Panc1 (cell line): ENCODE measurements around the gene SNX13. TPM values are rescaled to one million over a fixed set of nuclear protein-coding genes. Genes with fewer than 3 reads are reported as not detected.

Experiments
- ATAC-seq: fragments of 200-7000 bp; cut with Tn5 transposase; 2 replicates; pipeline ENCODE4 v1.9.1; 2020; ENCODE audit warnings: mild to moderate bottlenecking, moderate library complexity
- BruUV-seq: library from RNA; stranded (reverse); fragments of 400-500 nt; replicated peaks from 2 replicates; lab custom pipeline; 2021; lab: Mats Ljungman, UMichigan
- CTCF ChIA-PET: fragments of 300-600 bp; sonication (Branson Sonifier 250); formaldehyde crosslinking; loops from one replicate; lab custom pipeline; 2022; ENCODE audit warnings: antibody characterized with exemption; lab: Charles Lee
- POLR2A ChIA-PET: fragments of 300-600 bp; sonication (Branson Sonifier 250); formaldehyde crosslinking; loops from one replicate; lab custom pipeline; 2022; ENCODE audit warnings: antibody characterized with exemption; lab: Charles Lee
- DNase-seq: peaks from one replicate; pipeline ENCODE4 v3.0.0-alpha.2; 2010; ENCODE audit warnings: low read depth, low spot score
- H3K27ac ChIP-seq: 2 replicates; pipeline ENCODE4 v1.5.1; 2011; ENCODE audit warnings: mild to moderate bottlenecking, low read length, inconsistent platforms
- H3K27me3 ChIP-seq: fragments of 200-500 bp; sonication (Bioruptor generic); 2 replicates; pipeline ENCODE4 v1.6.0; 2014; ENCODE audit warnings: low read length, inconsistent platforms; ENCODE audit not compliant: control insufficient read depth, insufficient read depth
- H3K36me3 ChIP-seq: fragments of 200-500 bp; sonication (Bioruptor generic); 2 replicates; pipeline ENCODE4 v1.5.1; 2014; ENCODE audit warnings: inconsistent platforms, mild to moderate bottlenecking, low read length, moderate library complexity; ENCODE audit not compliant: control insufficient read depth, insufficient read depth
- H3K4me1 ChIP-seq: 2 replicates; pipeline ENCODE4 v1.5.1; 2011; ENCODE audit warnings: inconsistent platforms, mild to moderate bottlenecking, low read length, moderate library complexity; ENCODE audit not compliant: control insufficient read depth, insufficient read depth
- H3K4me3 ChIP-seq, 2 experiments: 2 replicates each; pipeline ENCODE4 v1.5.1; 2011 to 2012; ENCODE audit warnings: low read depth in 2 of 2, low read length in 2 of 2, mild to moderate bottlenecking in 2 of 2, inconsistent platforms in 1 of 2, moderate library complexity in 1 of 2
- H3K9me3 ChIP-seq: fragments of 200-500 bp; sonication (Bioruptor generic); 2 replicates; pipeline ENCODE4 v1.5.1; 2014; ENCODE audit warnings: low read depth, mild to moderate bottlenecking, inconsistent platforms, low read length, moderate library complexity; ENCODE audit not compliant: control insufficient read depth, insufficient read depth
- CTCF ChIP-seq: fragments of 450-650 bp; IDR thresholded peaks from 2 replicates; pipeline ENCODE4 v1.5.1; 2017; ENCODE audit warnings: mild to moderate bottlenecking
- POLR2AphosphoS5 ChIP-seq: IDR thresholded peaks from 2 replicates; pipeline ENCODE4 v1.6.1; 2012; ENCODE audit warnings: mild to moderate bottlenecking, low read depth, low read length, moderate library complexity
- REST ChIP-seq, 2 experiments: IDR thresholded peaks; 2 replicates each; pipeline ENCODE4 v1.6.1; 2011 to 2012; ENCODE audit warnings: low read depth in 2 of 2, control low read depth in 1 of 2, low read length in 1 of 2, mild to moderate bottlenecking in 1 of 2, moderate library complexity in 1 of 2; ENCODE audit not compliant: insufficient read depth in 1 of 2
- SIN3A ChIP-seq: IDR thresholded peaks from 2 replicates; pipeline ENCODE4 v1.6.1; 2012; ENCODE audit warnings: low read depth, mild to moderate bottlenecking, low read length, moderate library complexity, borderline replicate concordance; ENCODE audit not compliant: insufficient read depth
- TCF7L2 ChIP-seq: IDR thresholded peaks from 2 replicates; pipeline ENCODE4 v1.6.1; 2011; ENCODE audit warnings: mild to moderate bottlenecking, low read depth, low read length, inconsistent platforms
- in situ Hi-C: cut with HindIII; loops from 2 replicates; pipeline ENCODE4 v1.10.0; 2016; ENCODE audit warnings: low sequenced_read_pairs, low pct_unique_long_range_greater_than_20kb
- intact Hi-C: fragments of 100-400 bp; cut with micrococcal nuclease; formaldehyde crosslinking; loops from one replicate; pipeline ENCODE4 v1.10.0; 2022; ENCODE audit not compliant: unreplicated experiment
- total RNA-seq: library from RNA; stranded (reverse); gene quantifications from one replicate; pipeline ENCODE4 v1.2.1, GENCODE V29; 2021; ENCODE audit not compliant: unreplicated experiment

SNX13 gene
- total RNA-seq, 1 experiment from 2014 or later = 53.3 TPM

- in situ Hi-C loops = no loop called here
- Histone ChIP-seq H3K27me3 (no peaks in the 10 kb centered on the region; the same call in 1 of the 2 replicates), H3K4me1 (no peaks in the 10 kb centered on the region), H3K27ac (no peak overlapping the region), H3K9me3 (no peaks in the 10 kb centered on the region), H3K4me3 (no peak overlapping the region), H3K36me3 (no peaks in the 10 kb centered on the region)
- POLR2A ChIA-PET = no interaction called here
- no peak for ATAC-seq
- CTCF ChIA-PET = interaction anchor here (0.7 kb wide), 1 partner anchor 997 kb away, joined by 3 read pairs; no protein-coding TSS in a partner anchor
- DNase-seq = no peak
- BruUV-seq = no TSS peak
- TF ChIP-seq SIN3A (no peak), REST (IDR thresholded peaks at IDR 0.05; ENCODE audit: insufficient read depth in 1 of 2, low read depth in 2 of 2, low read length in 1 of 2) (no peak), TCF7L2 (no peak), POLR2AphosphoS5 (no peak), CTCF (no peak; the same call in 1 of the 2 replicates)
- intact Hi-C loops = no loop called here
These were observed 48.6 kb upstream of the SNX13 start for GRCh38 chr7:17988858-17989257.

- POLR2A ChIA-PET = no interaction called here
- ATAC-seq (no peak), DNase-seq (no peak)
- H3K27ac ChIP-seq = no peak overlapping the region
- H3K4me3 ChIP-seq = no peak overlapping the region
- BruUV-seq = no TSS peak
- CTCF ChIA-PET = no interaction called here
- in situ Hi-C loops (no loop called here), intact Hi-C loops (no loop called here)
- H3K36me3 ChIP-seq = no peaks in the 10 kb centered on the region
- TF ChIP-seq REST (IDR thresholded peaks at IDR 0.05; ENCODE audit: insufficient read depth in 1 of 2, low read depth in 2 of 2, low read length in 1 of 2) = no peak
- TF ChIP-seq POLR2AphosphoS5 = no peak
- TF ChIP-seq CTCF = no peak
- TF ChIP-seq SIN3A = no peak
- no peaks in the 10 kb centered on the region for H3K4me1 ChIP-seq
- peaks cover 2% of the 10 kb centered on the region; the same call in 1 of the 2 replicates for H3K27me3 ChIP-seq
- H3K9me3 ChIP-seq = no peaks in the 10 kb centered on the region
These were observed 47.8 kb upstream of the SNX13 start for GRCh38 chr7:17988141-17988540.
